Nephron progenitor cell (in vitro differentiated cells): ENCODE data around the gene FOXP1.
A peak's percentile ranks its signal among the peaks of the same experiment; 100 is the strongest.

ENCODE experiments used
- DNase-seq: peaks from one replicate; pipeline ENCODE4 v3.0.0; 2021
- H3K27ac Mint-ChIP-seq: 2 replicates; pipeline ENCODE4 v1.8.0; 2021; ENCODE audit warnings: mild to moderate bottlenecking, moderate library complexity, mixed read lengths
- H3K27me3 Mint-ChIP-seq: 2 replicates; pipeline ENCODE4 v1.8.0; 2021; ENCODE audit warnings: mild to moderate bottlenecking, low read depth, mixed read lengths; ENCODE audit not compliant: poor library complexity
- H3K36me3 Mint-ChIP-seq: 2 replicates; pipeline ENCODE4 v1.8.0; 2021; ENCODE audit warnings: low read depth, mixed read lengths
- H3K4me1 Mint-ChIP-seq: 2 replicates; pipeline ENCODE4 v1.8.0; 2021; ENCODE audit warnings: mixed read lengths
- H3K4me3 Mint-ChIP-seq: 2 replicates; pipeline ENCODE4 v1.8.0; 2021; ENCODE audit warnings: mild to moderate bottlenecking, moderate library complexity, mixed read lengths
- H3K9me3 Mint-ChIP-seq: 2 replicates; pipeline ENCODE4 v1.8.0; 2021; ENCODE audit warnings: mild to moderate bottlenecking, moderate library complexity, mixed read lengths
- CTCF ChIP-seq: fragments of 200-600 bp; sonication (generic); IDR thresholded peaks from 2 replicates; pipeline ENCODE4 v1.5.0; 2021; ENCODE audit warnings: antibody characterized with exemption

Gene FOXP1

GRCh38 chr3:71399478-71399877 is 184.1 kb downstream of the FOXP1 start:
- H3K9me3 Mint-ChIP-seq: no peaks in the 10 kb centered on the region
- no peak for DNase-seq
- H3K27ac Mint-ChIP-seq: no peak overlapping the region
- peaks cover 60% of the 10 kb centered on the region for H3K4me1 Mint-ChIP-seq
- H3K36me3 Mint-ChIP-seq: peaks cover 13% of the 10 kb centered on the region
- H3K4me3 Mint-ChIP-seq: no peak overlapping the region
- no peak for TF ChIP-seq CTCF
- H3K27me3 Mint-ChIP-seq: peaks cover 3% of the 10 kb centered on the region

GRCh38 chr3:71398157-71398836 is 185.2 kb downstream of the FOXP1 start:
- Mint-ChIP-seq H3K9me3 (no peaks in the 10 kb centered on the region), H3K4me1 (peaks cover 59% of the 10 kb centered on the region), H3K27ac (no peak overlapping the region), H3K4me3 (no peak overlapping the region), H3K36me3 (peaks cover 8% of the 10 kb centered on the region), H3K27me3 (peaks cover 3% of the 10 kb centered on the region)
- no peak for DNase-seq
- no peak for TF ChIP-seq CTCF

GRCh38 chr3:71397726-71398125 is 185.8 kb downstream of the FOXP1 start:
- Mint-ChIP-seq H3K27ac (no peak overlapping the region), H3K36me3 (peaks cover 4% of the 10 kb centered on the region), H3K4me1 (peaks cover 55% of the 10 kb centered on the region), H3K9me3 (no peaks in the 10 kb centered on the region), H3K4me3 (no peak overlapping the region), H3K27me3 (peaks cover 3% of the 10 kb centered on the region)
- no peak for DNase-seq
- no peak for TF ChIP-seq CTCF

GRCh38 chr3:71397046-71397445 is 186.5 kb downstream of the FOXP1 start:
- no peak for DNase-seq
- no peak overlapping the region for H3K4me3 Mint-ChIP-seq
- H3K27me3 Mint-ChIP-seq: peaks cover 3% of the 10 kb centered on the region
- no peak overlapping the region for H3K27ac Mint-ChIP-seq
- peaks cover 4% of the 10 kb centered on the region for H3K36me3 Mint-ChIP-seq
- TF ChIP-seq CTCF: peak; percentile 54
- peaks cover 54% of the 10 kb centered on the region for H3K4me1 Mint-ChIP-seq
- no peaks in the 10 kb centered on the region for H3K9me3 Mint-ChIP-seq

- Mint-ChIP-seq H3K4me3 (no peak overlapping the region), H3K27me3 (peaks cover 3% of the 10 kb centered on the region), H3K36me3 (peaks cover 4% of the 10 kb centered on the region), H3K9me3 (no peaks in the 10 kb centered on the region), H3K27ac (no peak overlapping the region), H3K4me1 (peaks cover 53% of the 10 kb centered on the region)
- no peak for DNase-seq
- no peak for TF ChIP-seq CTCF
Observed at GRCh38 chr3:71395927-71396695, 187.4 kb downstream of the FOXP1 start.
